Activated CD4-positive, alpha-beta T cell treated with anti-CD3 and anti-CD28 coated beads, Interleukin-2, amount 10 ng/mL, durations not matched to agents 7 days and 5 days (primary cell): Measurements from ENCODE around the gene FAM13A. TPM values are rescaled to one million over a fixed set of nuclear protein-coding genes. Genes with fewer than 3 reads are reported as not detected.
A peak's percentile ranks its signal among the peaks of the same experiment; 100 is the strongest.

Source experiments
- CTCF ChIA-PET: fragments of 350-600 bp; sonication (Branson Sonifier 250); formaldehyde crosslinking; loops from one replicate; lab custom pipeline; 2021; ENCODE audit warnings: antibody characterized with exemption; lab: Charles Lee
- POLR2A ChIA-PET: fragments of 350-600 bp; sonication (Branson Sonifier 250); formaldehyde crosslinking; loops from one replicate; lab custom pipeline; 2021; ENCODE audit warnings: antibody characterized with exemption; lab: Charles Lee
- DNase-seq: peaks from one replicate; pipeline ENCODE4 v3.0.0-alpha.2; 2020
- H3K27ac Mint-ChIP-seq: one replicate; pipeline ENCODE4 v1.8.0; 2021; ENCODE audit warnings: mild to moderate bottlenecking, moderate library complexity, mixed read lengths
- H3K27me3 Mint-ChIP-seq: one replicate; pipeline ENCODE4 v1.8.0; 2021; ENCODE audit warnings: mixed read lengths
- H3K36me3 Mint-ChIP-seq: one replicate; pipeline ENCODE4 v1.8.0; 2021; ENCODE audit warnings: low read depth, mixed read lengths
- H3K4me1 Mint-ChIP-seq: one replicate; pipeline ENCODE4 v1.8.0; 2021; ENCODE audit warnings: mixed read lengths
- H3K4me3 Mint-ChIP-seq: one replicate; pipeline ENCODE4 v1.8.0; 2021; ENCODE audit warnings: mild to moderate bottlenecking, moderate library complexity, mixed read lengths
- H3K9me3 Mint-ChIP-seq: one replicate; pipeline ENCODE4 v1.8.0; 2021; ENCODE audit warnings: mixed read lengths
- total RNA-seq, 2 experiments: library from RNA; stranded (reverse); gene quantifications; one replicate each; pipeline ENCODE4 v1.2.3, GENCODE V29; 2021

The FAM13A gene
- total RNA-seq, 2 experiments from 2014 or later: 13.3 to 16.2 TPM

DNA sequence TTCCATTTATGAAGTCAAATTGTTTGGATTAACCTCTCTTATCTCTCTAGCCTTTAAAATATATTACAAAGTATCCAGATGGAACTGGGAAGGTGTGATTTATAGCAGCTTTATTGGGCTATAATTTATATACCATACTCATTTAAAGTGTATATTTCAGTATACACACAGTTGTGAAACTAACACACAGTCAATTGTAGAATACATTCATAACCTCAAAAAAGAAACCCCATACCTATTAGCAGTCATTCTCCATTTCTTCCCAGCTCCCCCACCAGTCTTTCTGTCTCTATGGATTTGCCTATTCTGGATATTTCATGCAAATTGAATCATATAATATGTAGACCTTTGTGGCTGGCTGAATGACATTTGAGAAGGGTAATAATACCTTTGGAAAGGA, 351.8 kb downstream of the FAM13A start:
- H3K4me3 Mint-ChIP-seq: no peak overlapping the region
- H3K27me3 Mint-ChIP-seq: no peaks in the 10 kb centered on the region
- no peaks in the 10 kb centered on the region for H3K4me1 Mint-ChIP-seq
- H3K9me3 Mint-ChIP-seq: no peaks in the 10 kb centered on the region
- H3K27ac Mint-ChIP-seq: no peak overlapping the region
- ChIA-PET CTCF (interaction anchor here (1.9 kb wide), 1 partner anchor 10 kb away, joined by 7 read pairs; no protein-coding TSS in a partner anchor), POLR2A (no interaction called here)
- peaks cover 27% of the 10 kb centered on the region for H3K36me3 Mint-ChIP-seq
- DNase-seq: no peak

DNA sequence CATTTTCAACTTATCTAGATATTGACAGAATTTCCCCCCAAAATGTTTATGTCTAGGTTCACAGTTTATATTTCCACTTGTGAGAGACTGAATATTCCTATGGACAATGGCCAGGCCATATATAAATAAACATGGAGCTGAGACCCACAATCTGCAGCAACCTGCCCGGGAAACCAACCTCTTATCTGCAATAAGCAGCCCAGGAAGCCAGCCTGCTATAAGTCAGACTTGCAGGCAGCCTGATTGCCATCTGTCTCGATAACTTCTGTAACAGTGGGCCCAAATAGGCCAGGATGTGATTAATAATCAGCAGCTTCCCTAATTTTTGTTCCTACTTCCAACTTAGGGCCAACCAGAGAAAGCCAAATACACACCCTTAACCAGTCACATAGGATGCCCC, 354.2 kb downstream of the FAM13A start:
- Mint-ChIP-seq H3K36me3 (peaks cover 27% of the 10 kb centered on the region), H3K27ac (no peak overlapping the region), H3K27me3 (no peaks in the 10 kb centered on the region), H3K9me3 (peaks cover 3% of the 10 kb centered on the region), H3K4me3 (no peak overlapping the region), H3K4me1 (peaks cover 6% of the 10 kb centered on the region)
- no peak for DNase-seq
- CTCF ChIA-PET: interaction anchor here (2.2 kb wide), 1 partner anchor 15 kb away, joined by 5 read pairs; no protein-coding TSS in a partner anchor
- POLR2A ChIA-PET: no interaction called here

DNA sequence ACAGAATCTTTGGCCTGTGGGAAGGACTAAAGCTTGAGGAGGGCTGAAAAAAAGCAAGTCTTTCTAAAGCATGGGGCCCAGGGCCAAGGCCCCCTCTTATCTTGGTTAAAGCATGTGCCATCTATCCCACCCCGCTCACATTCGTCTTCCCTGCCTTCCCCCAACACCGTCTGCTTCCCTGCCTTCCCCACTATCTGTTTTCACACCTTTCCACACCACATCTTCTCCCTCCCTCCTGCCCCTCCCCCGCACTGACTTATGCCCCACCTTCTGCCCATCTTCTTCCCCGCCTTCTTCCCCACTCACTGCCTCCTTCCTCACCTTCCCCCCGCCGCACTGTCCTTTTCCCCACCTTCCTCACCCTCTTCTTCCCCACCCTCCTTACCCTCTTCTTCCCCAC, 358.5 kb downstream of the FAM13A start:
- H3K4me3 Mint-ChIP-seq: no peak overlapping the region
- H3K4me1 Mint-ChIP-seq: peaks cover 17% of the 10 kb centered on the region
- DNase-seq: no peak
- ChIA-PET POLR2A (no interaction called here), CTCF (interaction anchor here (0.9 to 1.3 kb wide), 2 partner anchors 10 to 29 kb away, joined by 3 to 5 read pairs; no protein-coding TSS in a partner anchor)
- H3K27ac Mint-ChIP-seq: no peak overlapping the region
- peaks cover 15% of the 10 kb centered on the region for H3K36me3 Mint-ChIP-seq
- peaks cover 3% of the 10 kb centered on the region for H3K9me3 Mint-ChIP-seq
- H3K27me3 Mint-ChIP-seq: no peaks in the 10 kb centered on the region

DNA sequence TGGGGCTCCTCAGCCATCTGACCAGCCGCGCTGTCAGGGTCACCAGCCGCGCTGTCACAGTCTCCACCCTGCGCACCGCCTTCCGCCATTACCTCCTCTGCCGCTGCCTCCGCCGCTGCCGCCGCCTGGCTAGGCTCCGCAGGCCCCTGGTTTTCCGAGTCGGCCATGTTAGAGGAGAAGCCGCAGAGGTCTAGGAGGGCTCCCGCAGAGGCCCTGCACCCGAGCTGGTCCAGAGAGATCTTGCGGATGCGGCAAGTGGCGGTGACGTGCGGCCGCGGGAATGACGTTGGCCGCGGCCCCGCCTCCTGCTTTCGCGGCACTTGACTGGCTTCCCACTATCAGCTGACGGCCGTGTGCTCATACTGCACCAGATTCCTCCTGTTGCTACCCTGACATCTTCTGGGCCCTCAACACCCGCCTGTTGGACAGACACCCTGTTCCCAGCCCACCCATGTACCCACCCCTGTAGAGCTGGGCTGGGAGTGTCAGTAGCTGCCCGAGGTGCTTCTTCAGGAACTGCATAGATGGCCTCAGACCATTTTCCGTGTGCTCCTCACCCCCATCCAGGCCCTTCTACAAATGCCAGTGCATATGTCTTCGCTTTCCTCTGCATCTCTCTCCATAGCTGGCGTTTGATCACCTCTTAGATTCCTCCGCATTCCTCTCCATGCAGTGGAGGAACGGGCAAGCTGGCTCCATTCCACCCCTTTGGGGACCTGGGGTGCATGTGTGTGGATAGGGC, 359.2 kb downstream of the FAM13A start, which contains the start of gene NAP1L5:
Gene NAP1L5, minus strand, starts transcription at position 242 of the 742 bp plus-strand sequence. Its CDS starts 75 bp downstream, at position 167.
- Mint-ChIP-seq H3K4me3 (peak within 1 kb of the TSS; percentile 82), H3K27ac (peak within 1 kb of the TSS; percentile 87), H3K27me3 (no peaks in the 10 kb centered on the region), H3K36me3 (peaks cover 13% of the 10 kb centered on the region), H3K9me3 (peaks cover 3% of the 10 kb centered on the region), H3K4me1 (peaks cover 17% of the 10 kb centered on the region)
- ChIA-PET CTCF (interaction anchor here (0.9 to 1.3 kb wide), 3 partner anchors 9 to 28 kb away, joined by 3 to 5 read pairs (median 4); no protein-coding TSS in a partner anchor), POLR2A (no interaction called here)
- DNase-seq: peak; percentile 67

DNA sequence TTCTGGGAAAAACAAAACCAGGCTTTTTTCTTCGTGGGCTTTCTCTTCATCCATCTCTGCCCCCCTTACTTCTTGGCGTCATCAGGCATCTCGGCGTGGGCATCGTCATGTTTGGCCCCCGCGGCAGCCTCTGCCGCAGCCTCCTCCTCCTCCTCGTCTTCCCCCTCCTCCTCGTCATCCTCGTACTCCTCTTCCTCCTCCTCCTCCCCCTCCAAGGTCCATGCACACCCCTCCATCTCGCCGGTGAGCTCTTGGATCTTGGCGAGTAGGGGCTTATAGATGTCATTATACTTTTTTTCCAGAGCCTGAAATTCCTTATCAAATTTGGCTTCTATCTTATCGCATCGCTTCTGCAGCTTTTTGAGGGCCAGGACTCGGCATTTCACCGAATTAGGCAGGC, 359.8 kb downstream of the FAM13A start:
- Mint-ChIP-seq H3K27me3 (no peaks in the 10 kb centered on the region), H3K9me3 (peaks cover 3% of the 10 kb centered on the region), H3K4me1 (peaks cover 17% of the 10 kb centered on the region), H3K36me3 (peaks cover 13% of the 10 kb centered on the region), H3K4me3 (peak overlapping the region; percentile 82), H3K27ac (peak overlapping the region; percentile 87)
- POLR2A ChIA-PET: no interaction called here
- no peak for DNase-seq
- CTCF ChIA-PET: interaction anchor here (1.0 to 1.3 kb wide), 2 partner anchors 8 to 14 kb away, joined by 4 to 5 read pairs; no protein-coding TSS in a partner anchor

DNA sequence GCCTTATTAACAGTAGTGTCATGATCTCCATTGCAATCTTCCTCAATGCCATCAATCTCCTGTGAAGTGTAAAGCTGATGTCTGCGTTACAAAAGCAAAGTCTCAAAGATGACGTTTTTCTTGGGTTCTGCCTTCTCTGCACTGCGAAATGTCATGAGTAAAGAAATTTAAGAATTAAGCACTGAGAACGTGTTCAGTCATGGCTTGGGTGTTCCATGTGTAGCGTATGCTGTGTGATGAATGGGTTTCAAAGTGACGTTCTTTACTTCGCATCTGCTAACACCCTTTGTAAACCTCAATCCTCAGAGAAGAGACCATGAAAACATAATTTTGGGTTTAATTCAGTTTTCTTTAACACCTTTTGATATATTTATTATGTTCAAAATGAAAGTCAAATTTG, 360.4 kb downstream of the FAM13A start:
- ChIA-PET POLR2A (no interaction called here), CTCF (no interaction called here)
- DNase-seq: no peak
- Mint-ChIP-seq H3K4me1 (peaks cover 17% of the 10 kb centered on the region), H3K27ac (peak overlapping the region; percentile 87), H3K9me3 (peaks cover 3% of the 10 kb centered on the region), H3K27me3 (no peaks in the 10 kb centered on the region), H3K36me3 (peaks cover 13% of the 10 kb centered on the region), H3K4me3 (peak overlapping the region; percentile 82)

DNA sequence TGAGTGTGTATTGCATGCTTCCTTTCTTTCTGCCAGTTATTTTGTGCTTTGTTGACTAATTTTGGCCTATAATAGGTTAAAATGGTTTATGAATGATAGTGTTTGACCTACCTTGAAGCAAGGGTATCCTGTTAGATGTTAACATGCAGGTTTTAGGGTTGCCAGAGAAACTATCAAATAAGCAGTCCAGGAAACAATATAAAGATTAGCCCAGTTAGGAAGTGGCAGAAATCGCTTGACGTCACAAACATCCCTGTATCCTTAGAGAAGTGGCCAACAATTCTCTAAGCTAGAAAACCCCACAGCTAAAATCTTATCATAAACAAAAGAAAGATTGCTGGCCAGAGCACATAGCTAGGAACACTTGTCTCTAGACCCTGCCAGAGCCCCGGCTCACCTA, 363.2 kb downstream of the FAM13A start:
- no peak overlapping the region for H3K4me3 Mint-ChIP-seq
- H3K36me3 Mint-ChIP-seq: peaks cover 26% of the 10 kb centered on the region

DNA sequence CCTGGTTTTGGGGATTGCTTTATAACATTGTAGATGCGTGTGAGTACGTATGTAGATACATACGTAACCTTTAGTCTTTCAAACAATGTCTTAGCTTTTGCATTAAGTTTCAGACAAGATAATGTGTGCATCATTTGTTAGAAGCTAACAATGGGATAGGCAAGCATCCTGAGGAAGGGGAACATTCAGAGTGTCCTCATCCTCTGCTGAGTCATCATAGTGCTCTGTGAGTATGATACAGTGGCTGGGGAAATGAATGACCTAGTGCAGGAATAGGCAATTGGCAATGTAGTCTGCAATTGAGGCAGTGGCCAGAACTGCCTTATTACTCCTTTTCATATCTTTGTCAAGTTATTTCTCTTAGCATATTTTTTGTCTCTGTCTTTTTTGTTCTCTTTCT, 366.6 kb downstream of the FAM13A start:
- no peak overlapping the region for H3K27ac Mint-ChIP-seq
- no peak overlapping the region for H3K4me3 Mint-ChIP-seq
- no peaks in the 10 kb centered on the region for H3K4me1 Mint-ChIP-seq
- H3K9me3 Mint-ChIP-seq: no peaks in the 10 kb centered on the region
- H3K36me3 Mint-ChIP-seq: peaks cover 27% of the 10 kb centered on the region
- ChIA-PET POLR2A (no interaction called here), CTCF (interaction anchor here (0.7 to 1.3 kb wide), 2 partner anchors 11 to 38 kb away, joined by 3 to 5 read pairs; no protein-coding TSS in a partner anchor)
- no peaks in the 10 kb centered on the region for H3K27me3 Mint-ChIP-seq
- DNase-seq: no peak

More for the DNA sequence above, 363.2 kb downstream of the FAM13A start:
- no peak overlapping the region for H3K27ac Mint-ChIP-seq
- H3K27me3 Mint-ChIP-seq: no peaks in the 10 kb centered on the region
- peaks cover 3% of the 10 kb centered on the region for H3K9me3 Mint-ChIP-seq
- ChIA-PET POLR2A (no interaction called here), CTCF (no interaction called here)
- H3K4me1 Mint-ChIP-seq: peaks cover 15% of the 10 kb centered on the region
- no peak for DNase-seq

DNA sequence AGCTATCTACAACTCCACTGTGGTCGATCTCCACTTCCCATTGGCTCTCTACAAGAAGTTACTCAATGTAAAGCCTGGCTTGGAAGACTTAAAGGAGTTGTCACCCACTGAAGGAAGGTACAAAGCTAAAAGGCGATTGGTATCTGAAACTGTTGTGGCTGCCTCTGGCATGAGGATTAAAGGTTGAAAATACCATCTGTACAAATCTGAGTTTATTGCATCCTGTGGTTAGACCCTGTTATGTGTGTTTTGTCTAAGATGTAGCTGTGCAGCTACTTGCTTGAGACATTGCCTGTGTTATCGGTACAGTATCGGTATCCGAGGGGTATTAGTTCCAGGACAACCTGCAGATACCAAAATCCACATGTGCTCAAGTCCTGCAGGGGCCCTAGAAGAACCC, 375.8 kb downstream of the FAM13A start:
- Mint-ChIP-seq H3K4me1 (peaks cover 4% of the 10 kb centered on the region), H3K27me3 (no peaks in the 10 kb centered on the region), H3K4me3 (no peak overlapping the region), H3K27ac (no peak overlapping the region), H3K36me3 (peaks cover 59% of the 10 kb centered on the region), H3K9me3 (no peaks in the 10 kb centered on the region)
- no peak for DNase-seq
- ChIA-PET CTCF (interaction anchor here (0.7 to 1.1 kb wide), 2 partner anchors 26 to 149 kb away, joined by 3 read pairs; no protein-coding TSS in a partner anchor), POLR2A (no interaction called here)

Other genes with a start within 250 kb of the FAM13A start
- 1 to 10 TPM; 5.9 to 6.4 TPM for gene TIGD2, start 54.3 kb upstream of the FAM13A start, total RNA-seq